Memory B cell (primary cell): ENCODE results near the gene SLC22A23.

Source experiments
- ATAC-seq: fragments of 150-1000 bp; cut with Tn5 transposase; 2 replicates; pipeline ENCODE4 v1.10.0; 2021; ENCODE audit warnings: low read depth, mild to moderate bottlenecking, moderate library complexity
- DNase-seq, 2 donors: peaks; one replicate each; pipeline ENCODE4 v3.0.0; 2022; ENCODE audit warnings: low spot score in 2 of 2
- H3K27ac Mint-ChIP-seq: one replicate; pipeline ENCODE4 v1.8.0; 2022; ENCODE audit warnings: mild to moderate bottlenecking, moderate library complexity, mixed read lengths
- H3K27me3 Mint-ChIP-seq: one replicate; pipeline ENCODE4 v1.8.0; 2022; ENCODE audit warnings: mixed read lengths
- H3K36me3 Mint-ChIP-seq: one replicate; pipeline ENCODE4 v1.8.0; 2022; ENCODE audit warnings: mild to moderate bottlenecking, mixed read lengths
- H3K4me1 Mint-ChIP-seq: one replicate; pipeline ENCODE4 v1.8.0; 2022; ENCODE audit warnings: mixed read lengths
- H3K4me3 Mint-ChIP-seq: one replicate; pipeline ENCODE4 v1.8.0; 2022; ENCODE audit warnings: mild to moderate bottlenecking, moderate library complexity, mixed read lengths
- H3K9me3 Mint-ChIP-seq: one replicate; pipeline ENCODE4 v1.8.0; 2022; ENCODE audit warnings: mixed read lengths

The SLC22A23 gene

DNA sequence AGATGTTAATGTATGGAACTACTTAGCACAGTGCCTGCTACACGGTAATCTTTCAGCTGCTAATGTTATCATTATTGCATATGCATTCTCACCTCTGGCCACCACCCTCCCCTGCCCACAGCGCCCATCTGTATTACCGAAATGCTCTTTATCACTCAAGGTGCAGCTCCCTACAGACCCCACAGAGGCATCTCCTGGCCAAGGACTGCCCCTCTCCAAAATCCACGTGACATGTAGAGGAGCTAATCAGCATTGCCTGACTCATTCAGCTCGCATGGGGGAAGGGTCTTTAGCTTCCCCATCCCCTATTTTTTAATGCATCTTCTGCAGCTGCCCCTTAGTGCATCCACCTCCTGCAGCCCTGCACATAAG is 41.8 kb downstream of the SLC22A23 start:
- Mint-ChIP-seq H3K27me3 (peaks cover 18% of the 10 kb centered on the region), H3K9me3 (peaks cover 4% of the 10 kb centered on the region), H3K4me3 (no peak overlapping the region), H3K4me1 (peaks cover 6% of the 10 kb centered on the region), H3K36me3 (no peaks in the 10 kb centered on the region), H3K27ac (no peak overlapping the region)
- ATAC-seq, result no peak
- DNase-seq, result no peak

DNA sequence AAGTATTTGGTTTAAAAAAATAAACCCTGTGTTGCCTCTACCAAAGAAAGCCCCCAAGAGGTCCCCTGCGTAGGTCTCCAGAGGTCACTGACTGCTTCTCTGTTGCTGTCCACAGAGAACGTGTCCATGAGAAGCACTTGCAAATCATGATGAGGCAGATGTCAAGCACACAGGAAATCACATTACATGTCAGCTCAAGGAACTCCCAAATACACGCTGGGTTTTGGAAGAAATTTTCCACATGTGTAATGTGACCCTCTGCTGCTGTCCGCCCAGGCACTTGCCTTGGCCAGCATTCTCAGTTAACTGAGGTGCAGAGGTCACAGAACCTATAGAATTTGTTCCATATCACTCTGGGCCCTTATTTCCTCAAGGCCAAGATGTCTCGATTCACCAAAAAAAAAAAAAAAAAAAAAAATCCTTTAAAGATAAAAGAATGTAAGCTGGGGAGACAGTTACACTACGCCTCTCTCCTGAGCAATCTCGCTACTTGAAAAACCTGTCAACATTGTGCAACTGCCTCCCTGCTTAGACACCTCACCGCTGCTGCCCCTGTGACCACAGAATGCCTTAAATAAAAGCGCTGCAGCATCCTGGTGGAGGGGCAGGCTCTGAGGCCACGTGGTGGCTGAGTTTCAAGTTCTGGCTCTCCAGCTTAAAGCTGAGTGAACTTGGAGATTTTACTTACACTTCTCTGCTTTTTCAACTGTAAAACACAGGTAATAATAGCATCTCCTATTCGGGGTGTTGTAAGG is 42.3 kb downstream of the SLC22A23 start:
- H3K27me3 Mint-ChIP-seq, result peaks cover 14% of the 10 kb centered on the region
- ATAC-seq (no peak), DNase-seq (no peak)
- H3K4me3 Mint-ChIP-seq, result no peak overlapping the region
- peaks cover 4% of the 10 kb centered on the region for H3K9me3 Mint-ChIP-seq
- no peak overlapping the region for H3K27ac Mint-ChIP-seq
- H3K4me1 Mint-ChIP-seq, result peaks cover 6% of the 10 kb centered on the region
- H3K36me3 Mint-ChIP-seq, result no peaks in the 10 kb centered on the region

DNA sequence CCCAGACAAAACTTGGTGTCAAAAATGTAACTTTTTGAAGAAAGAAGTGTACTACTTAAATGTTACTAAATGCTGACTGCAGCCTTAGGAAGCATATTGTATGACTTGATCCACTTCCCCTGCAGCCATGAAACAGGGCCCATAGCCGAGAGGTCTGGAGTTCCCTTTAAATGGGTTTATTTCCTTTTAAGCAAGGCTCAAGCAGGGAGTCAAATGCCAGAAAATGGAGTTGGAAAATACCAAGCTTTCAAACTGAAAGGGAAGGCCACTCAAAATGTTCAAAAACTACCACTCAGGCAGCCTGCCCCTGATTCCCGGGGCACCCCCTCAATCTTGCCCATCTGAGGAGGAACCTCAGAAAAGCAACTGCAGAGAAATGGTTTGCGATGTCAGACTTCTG is 43.3 kb downstream of the SLC22A23 start:
- ATAC-seq, result no peak
- no peak overlapping the region for H3K27ac Mint-ChIP-seq
- no peak overlapping the region for H3K4me3 Mint-ChIP-seq
- H3K27me3 Mint-ChIP-seq, result peaks cover 10% of the 10 kb centered on the region
- H3K9me3 Mint-ChIP-seq, result peaks cover 4% of the 10 kb centered on the region
- H3K4me1 Mint-ChIP-seq, result peaks cover 6% of the 10 kb centered on the region
- DNase-seq, result no peak
- no peaks in the 10 kb centered on the region for H3K36me3 Mint-ChIP-seq

DNA sequence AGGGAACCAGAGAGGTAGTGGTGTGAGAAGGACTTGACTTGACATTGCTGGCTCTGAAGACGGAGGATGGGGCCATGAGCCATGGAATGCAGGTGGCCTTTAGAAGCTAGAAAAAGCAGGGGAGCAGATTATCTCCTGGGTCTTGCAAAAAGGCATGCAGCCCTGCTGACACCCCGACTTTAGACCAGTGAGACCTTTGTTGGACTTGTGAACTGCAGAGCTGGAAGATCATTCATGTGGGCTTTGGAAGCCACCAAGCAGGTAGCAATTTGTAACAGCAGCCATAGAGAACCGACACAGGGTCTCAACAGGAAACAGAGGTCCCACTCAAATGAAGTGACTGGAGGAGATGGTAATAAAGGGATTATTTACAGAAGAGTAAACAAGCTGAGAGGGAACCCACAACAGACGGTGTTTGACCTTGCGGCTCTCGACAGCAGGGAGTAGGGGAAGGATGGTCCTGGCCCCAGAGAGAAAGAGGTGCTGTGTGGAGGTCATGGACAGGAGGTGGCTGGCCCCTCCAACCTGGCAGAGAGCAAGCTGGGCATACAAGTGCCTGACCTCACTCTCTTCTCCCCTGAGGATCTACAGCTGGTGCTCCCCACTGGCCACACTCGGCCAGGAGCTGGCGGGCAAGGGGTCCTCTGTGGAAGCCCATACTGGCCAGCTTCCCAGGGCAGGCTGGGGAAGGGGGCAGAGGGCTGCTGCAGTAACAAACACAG is 43.9 kb downstream of the SLC22A23 start:
- Mint-ChIP-seq H3K36me3 (no peaks in the 10 kb centered on the region), H3K4me3 (no peak overlapping the region)
- ATAC-seq, result no peak

DNA sequence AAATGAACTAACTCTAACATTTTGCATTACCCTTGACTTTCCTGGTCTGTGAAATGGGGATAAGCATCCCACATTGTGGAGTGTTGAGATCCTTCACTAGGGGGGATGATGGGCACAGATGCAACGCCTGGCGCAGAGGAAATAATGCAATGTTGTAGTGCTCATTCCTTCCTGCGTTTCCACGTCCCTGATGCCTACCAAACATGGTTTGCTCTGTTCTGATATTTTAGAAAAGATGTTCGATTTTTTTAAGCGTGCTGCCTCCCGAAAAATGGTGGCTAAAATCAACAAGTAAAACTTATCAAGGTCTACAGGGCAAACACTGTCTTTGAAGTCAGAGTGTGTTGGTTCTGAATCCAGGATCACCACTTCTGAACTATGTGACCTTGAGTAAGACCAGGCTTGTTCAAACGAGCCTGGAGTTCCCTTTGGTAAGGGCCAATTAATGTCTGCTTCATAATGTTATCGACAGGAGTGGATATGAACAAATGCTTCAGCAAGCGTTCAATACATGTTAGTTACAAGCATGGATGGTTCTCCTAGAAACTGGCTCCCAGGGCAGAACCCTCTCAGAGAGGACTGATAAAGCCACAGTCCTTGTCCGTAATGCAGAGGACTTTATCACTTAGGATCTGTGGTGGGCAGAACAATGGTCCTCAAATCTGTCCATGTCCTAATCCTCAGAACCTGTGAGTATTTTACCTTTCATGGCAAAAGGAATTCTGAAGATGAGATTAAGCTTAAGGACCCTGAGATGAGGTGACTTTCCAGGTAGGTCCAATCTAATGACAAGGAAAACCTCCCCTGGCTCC is 44.7 kb downstream of the SLC22A23 start:
- DNase-seq (no peak), ATAC-seq (no peak)
- Mint-ChIP-seq H3K4me1 (peaks cover 6% of the 10 kb centered on the region), H3K4me3 (no peak overlapping the region), H3K27ac (no peak overlapping the region), H3K27me3 (peaks cover 12% of the 10 kb centered on the region), H3K36me3 (peaks cover 2% of the 10 kb centered on the region), H3K9me3 (peaks cover 5% of the 10 kb centered on the region)

More for the DNA sequence above, 43.9 kb downstream of the SLC22A23 start:
- no peak for DNase-seq
- no peak overlapping the region for H3K27ac Mint-ChIP-seq
- peaks cover 6% of the 10 kb centered on the region for H3K4me1 Mint-ChIP-seq
- H3K27me3 Mint-ChIP-seq, result peaks cover 10% of the 10 kb centered on the region
- H3K9me3 Mint-ChIP-seq, result peaks cover 4% of the 10 kb centered on the region

DNA sequence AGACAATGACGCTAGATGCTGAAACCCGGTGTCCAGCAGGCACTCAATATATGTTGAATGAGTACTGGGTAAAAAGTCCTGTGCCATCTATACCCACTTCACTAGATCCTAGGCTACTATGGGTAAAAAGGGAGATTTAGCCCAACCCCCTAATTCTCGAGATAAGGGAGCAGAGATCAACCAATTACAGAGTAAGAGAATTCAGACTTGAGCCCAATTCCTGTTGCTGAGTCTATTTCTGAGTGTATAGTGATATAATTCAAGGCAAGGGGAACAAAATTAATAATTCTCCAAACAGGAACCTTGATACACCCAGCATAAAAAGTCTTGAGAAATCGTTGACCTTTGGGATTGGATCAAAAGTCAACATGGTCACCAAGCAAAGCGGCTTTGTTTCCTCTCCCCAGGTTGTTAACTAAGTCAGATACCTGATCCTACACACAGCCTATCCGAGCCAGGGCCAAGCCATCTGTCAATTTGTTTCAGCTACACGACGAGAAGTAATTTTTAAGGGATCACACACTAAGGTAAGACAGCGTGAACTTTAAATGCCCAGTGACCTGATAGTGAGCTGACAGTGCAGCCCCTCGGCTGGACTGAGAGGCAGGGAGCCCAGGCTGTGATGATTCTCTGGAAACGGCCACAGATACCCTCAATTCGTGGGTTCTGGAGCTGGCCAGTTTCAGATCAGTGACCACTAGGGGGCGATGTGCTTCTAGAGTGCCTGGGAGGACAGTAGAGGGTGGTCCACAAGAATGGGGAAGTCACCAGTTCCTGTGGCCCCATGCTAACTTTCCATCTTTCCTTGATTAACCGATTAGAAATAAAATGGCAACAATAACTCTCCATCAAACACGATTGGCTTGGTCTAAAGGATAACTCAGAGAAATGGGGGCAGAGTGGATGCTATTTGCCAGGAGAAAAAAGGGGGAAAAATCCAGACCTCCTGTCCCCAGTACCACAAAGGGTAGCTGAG is 46.2 kb downstream of the SLC22A23 start:
- peaks cover 6% of the 10 kb centered on the region for H3K27me3 Mint-ChIP-seq
- H3K27ac Mint-ChIP-seq, result no peak overlapping the region
- DNase-seq, result peak; percentile 23 to 46
- peaks cover 5% of the 10 kb centered on the region for H3K9me3 Mint-ChIP-seq
- H3K4me1 Mint-ChIP-seq, result peaks cover 6% of the 10 kb centered on the region
- H3K36me3 Mint-ChIP-seq, result peaks cover 2% of the 10 kb centered on the region
- ATAC-seq, result peak; percentile 54
- H3K4me3 Mint-ChIP-seq, result no peak overlapping the region

DNA sequence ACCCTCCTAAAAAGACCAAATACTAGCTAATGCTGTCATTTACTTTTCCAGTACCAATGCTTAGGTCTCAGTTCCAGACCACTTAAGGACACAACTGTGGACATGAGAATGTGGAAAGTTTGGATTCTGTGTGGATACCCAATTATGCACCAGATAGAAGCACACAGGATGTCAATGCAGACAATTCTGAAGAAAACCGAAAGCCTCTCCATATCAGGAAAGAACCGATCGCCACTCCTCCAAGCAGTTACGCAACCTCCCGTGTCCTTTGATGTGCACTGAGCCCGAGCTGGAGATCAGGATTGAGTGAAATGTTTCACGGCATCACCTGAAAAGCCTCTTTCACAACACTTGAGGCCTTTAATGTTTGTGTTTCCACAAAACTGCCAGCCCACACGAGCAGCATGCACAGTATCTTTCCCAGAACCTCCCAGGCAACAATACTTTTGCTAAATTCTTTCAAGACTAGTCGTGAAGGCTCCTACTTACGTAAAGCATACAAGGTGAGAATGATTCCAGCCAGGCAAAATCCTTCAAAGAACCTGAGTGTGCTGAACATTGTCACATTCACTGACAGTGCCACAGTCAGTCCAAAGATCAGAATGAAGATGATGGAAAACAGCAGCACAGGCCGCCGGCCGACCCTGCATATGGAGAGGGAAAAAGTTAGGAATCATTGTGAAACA is 47.0 kb downstream of the SLC22A23 start:
- Mint-ChIP-seq H3K27ac (no peak overlapping the region), H3K36me3 (peaks cover 2% of the 10 kb centered on the region), H3K4me1 (peaks cover 6% of the 10 kb centered on the region), H3K9me3 (peaks cover 5% of the 10 kb centered on the region), H3K27me3 (peaks cover 3% of the 10 kb centered on the region), H3K4me3 (no peak overlapping the region)
- ATAC-seq, result no peak
- no peak for DNase-seq

DNA sequence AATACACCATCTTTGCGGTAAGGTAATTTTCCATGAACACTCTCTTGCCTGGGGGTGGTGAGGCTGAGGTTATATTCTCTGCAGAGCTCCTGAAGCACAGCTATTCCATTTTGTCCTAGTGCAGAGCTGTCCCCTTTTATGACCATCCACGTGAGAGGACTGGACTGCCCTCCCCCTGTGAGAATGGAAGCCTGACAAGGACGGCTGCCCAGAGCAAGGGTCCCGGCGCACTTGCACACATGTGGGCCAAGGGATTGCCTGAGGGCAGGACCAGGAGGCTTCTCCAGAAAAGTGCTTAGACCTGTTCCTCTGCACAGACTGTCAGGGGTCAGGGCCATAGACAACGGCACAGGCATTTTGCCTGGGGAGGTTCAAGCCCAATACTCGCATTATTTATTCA is 48.2 kb downstream of the SLC22A23 start:
- DNase-seq (no peak), ATAC-seq (no peak)
- Mint-ChIP-seq H3K27ac (no peak overlapping the region), H3K4me1 (peaks cover 11% of the 10 kb centered on the region), H3K9me3 (peaks cover 5% of the 10 kb centered on the region), H3K36me3 (peaks cover 2% of the 10 kb centered on the region), H3K27me3 (peaks cover 3% of the 10 kb centered on the region), H3K4me3 (no peak overlapping the region)

DNA sequence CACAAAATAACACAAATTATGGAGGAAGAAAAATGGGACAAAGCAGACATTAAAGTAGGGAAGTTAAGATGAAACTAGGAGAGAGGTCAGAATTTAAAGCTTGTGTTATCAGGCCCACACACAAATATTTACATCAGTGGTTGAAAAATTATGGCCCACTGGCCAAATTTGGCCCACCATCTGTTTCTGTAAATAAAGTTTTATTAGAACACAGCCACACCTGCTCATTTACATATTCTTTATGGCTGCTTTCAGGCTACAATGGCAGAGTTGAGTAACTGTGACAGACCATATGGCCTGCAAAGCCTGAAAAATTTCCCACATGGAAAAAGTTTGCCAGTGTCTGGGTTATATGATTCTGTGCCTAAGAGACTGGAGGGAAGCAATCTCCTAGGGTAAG is 49.0 kb downstream of the SLC22A23 start:
- Mint-ChIP-seq H3K36me3 (peaks cover 2% of the 10 kb centered on the region), H3K27ac (no peak overlapping the region), H3K4me3 (no peak overlapping the region), H3K4me1 (peaks cover 16% of the 10 kb centered on the region), H3K27me3 (peaks cover 3% of the 10 kb centered on the region), H3K9me3 (peaks cover 5% of the 10 kb centered on the region)
- ATAC-seq (no peak), DNase-seq (no peak)

DNA sequence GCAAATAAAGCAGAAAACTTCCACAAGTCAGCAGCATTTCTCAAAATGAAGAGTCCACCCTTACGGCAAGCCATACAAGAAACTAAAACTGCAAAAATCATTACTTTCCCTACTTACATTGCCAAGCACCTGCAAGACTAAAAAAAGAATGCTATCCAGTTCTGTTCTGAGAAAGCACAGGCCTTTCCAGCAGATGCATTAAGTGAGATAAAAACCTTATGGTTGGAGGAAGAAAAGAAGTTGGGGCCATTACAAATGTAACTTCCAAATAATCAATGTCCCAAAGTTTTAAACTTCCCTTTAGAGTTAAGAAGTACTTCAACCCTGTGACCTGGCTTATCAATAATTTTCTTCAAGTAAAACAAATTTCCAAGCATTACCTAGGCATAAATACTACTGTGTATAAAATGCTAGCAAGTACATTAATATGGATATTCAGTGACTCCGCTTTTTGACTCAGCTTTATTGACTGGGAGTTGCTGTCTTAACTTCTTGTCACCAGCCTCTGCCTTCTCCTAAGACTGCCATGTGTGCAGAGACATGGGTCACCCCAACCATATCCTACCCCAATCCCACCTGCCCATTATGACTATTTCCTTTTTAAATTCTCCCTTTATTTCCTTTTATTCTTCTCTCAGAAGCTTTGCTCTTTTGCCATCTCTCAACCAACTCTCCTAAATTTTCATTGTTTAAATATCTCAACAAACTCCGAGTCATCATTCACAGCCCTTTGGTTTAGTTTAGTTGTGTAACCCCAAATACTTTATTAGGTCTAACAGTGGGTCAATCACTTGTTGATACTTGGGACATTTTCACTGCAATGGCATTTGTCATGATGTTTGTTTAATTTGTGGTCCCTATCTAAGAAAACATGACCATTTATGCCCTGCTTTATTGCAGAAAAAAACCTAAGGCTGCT is 49.7 kb downstream of the SLC22A23 start:
- no peak overlapping the region for H3K4me3 Mint-ChIP-seq
- no peak overlapping the region for H3K27ac Mint-ChIP-seq
- peaks cover 16% of the 10 kb centered on the region for H3K4me1 Mint-ChIP-seq
- no peak for DNase-seq
- H3K36me3 Mint-ChIP-seq, result peaks cover 2% of the 10 kb centered on the region
- H3K27me3 Mint-ChIP-seq, result peaks cover 7% of the 10 kb centered on the region
- peaks cover 2% of the 10 kb centered on the region for H3K9me3 Mint-ChIP-seq
- no peak for ATAC-seq

DNA sequence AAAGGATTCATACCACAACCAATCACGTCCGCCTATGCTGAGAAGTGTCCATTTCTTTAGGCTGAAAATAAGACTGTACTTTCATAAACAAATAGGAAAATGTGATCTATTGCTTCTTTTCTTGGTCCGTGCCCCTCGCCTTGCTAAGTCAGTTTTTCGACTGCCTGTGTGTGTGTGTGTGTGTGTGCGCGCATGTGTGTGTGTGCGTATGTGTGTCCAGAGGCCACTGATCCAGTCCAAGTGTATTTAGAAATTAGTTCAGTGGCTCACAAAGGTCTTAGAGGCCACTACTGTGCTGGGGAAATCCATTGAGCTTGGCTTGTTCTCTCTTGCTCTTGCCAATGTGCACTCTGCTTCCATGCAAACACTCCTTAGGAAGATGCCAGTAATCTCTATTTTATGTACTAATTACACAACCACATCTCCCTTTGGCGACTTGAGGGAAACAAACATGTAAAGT is 50.5 kb downstream of the SLC22A23 start:
- ATAC-seq (no peak), DNase-seq (no peak)
- H3K36me3 Mint-ChIP-seq, result peaks cover 2% of the 10 kb centered on the region
- H3K27ac Mint-ChIP-seq, result no peak overlapping the region
- H3K9me3 Mint-ChIP-seq, result peaks cover 2% of the 10 kb centered on the region
- no peak overlapping the region for H3K4me3 Mint-ChIP-seq
- peaks cover 11% of the 10 kb centered on the region for H3K27me3 Mint-ChIP-seq
- H3K4me1 Mint-ChIP-seq, result peaks cover 16% of the 10 kb centered on the region

DNA sequence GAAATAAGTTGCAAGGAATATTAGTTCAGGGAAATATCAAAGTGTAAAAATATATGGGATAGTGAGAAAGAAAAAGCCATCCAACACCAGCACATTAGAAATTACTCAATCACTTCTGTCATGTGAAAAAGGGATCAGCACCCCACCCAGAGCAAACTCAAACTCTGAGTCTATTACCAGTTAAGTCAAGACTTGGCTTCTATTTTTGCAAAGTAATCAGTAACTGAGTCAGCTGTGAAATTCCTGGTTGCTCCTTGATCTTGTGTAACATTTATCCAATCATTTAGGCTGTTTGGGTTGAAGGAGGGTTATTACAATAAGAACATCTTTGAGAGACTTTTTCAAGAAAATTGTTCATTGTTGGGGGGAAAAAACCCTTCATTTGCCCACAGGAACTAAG is 51.2 kb downstream of the SLC22A23 start:
- H3K9me3 Mint-ChIP-seq, result peaks cover 2% of the 10 kb centered on the region
- H3K4me1 Mint-ChIP-seq, result peaks cover 11% of the 10 kb centered on the region
- H3K36me3 Mint-ChIP-seq, result peaks cover 2% of the 10 kb centered on the region
- no peak for ATAC-seq
- no peak overlapping the region for H3K4me3 Mint-ChIP-seq
- peaks cover 9% of the 10 kb centered on the region for H3K27me3 Mint-ChIP-seq
- no peak for DNase-seq
- no peak overlapping the region for H3K27ac Mint-ChIP-seq
